Measurements from ENCODE around the gene GNAO1.
A peak's percentile ranks its signal among the peaks of the same experiment; 100 is the strongest.

The GNAO1 gene

DNA sequence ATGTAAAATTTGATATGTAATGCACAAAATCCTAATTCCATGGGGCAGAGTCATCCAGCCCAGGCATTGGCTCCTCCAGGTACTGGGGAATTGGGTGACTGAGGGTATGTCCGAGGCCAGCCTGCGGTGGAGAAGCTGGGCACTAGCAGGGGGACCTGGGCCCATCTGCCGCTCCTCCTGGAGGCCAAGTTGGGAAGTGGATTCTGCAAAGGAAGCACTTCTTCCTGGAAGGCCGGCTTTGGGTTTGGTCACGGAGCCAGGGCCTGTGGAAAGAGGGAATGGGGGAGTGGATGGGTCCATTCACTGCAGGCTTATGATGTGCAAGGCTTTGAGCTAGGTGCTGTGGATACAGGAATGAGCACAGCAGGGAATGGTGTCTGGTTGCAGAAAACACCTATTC, 85.8 kb downstream of the GNAO1 start:
- TF ChIP-seq, protein P1, sequence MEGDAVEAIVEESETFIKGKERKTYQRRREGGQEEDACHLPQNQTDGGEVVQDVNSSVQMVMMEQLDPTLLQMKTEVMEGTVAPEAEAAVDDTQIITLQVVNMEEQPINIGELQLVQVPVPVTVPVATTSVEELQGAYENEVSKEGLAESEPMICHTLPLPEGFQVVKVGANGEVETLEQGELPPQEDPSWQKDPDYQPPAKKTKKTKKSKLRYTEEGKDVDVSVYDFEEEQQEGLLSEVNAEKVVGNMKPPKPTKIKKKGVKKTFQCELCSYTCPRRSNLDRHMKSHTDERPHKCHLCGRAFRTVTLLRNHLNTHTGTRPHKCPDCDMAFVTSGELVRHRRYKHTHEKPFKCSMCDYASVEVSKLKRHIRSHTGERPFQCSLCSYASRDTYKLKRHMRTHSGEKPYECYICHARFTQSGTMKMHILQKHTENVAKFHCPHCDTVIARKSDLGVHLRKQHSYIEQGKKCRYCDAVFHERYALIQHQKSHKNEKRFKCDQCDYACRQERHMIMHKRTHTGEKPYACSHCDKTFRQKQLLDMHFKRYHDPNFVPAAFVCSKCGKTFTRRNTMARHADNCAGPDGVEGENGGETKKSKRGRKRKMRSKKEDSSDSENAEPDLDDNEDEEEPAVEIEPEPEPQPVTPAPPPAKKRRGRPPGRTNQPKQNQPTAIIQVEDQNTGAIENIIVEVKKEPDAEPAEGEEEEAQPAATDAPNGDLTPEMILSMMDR (IDR thresholded peaks at IDR 0.05): no peak
- Histone ChIP-seq H3K36me3 (no peaks in the 10 kb centered on the region), H3K9me3 (no peaks in the 10 kb centered on the region), H3K4me1 (peaks cover 0 to 1% (median 0%) of the 10 kb centered on the region in 4 donors), H3K4me3 (no peak overlapping the region), H3K27me3 (no peaks in the 10 kb centered on the region), H3K27ac (no peak overlapping the region)
- peak in 1 of 2 donors; percentile 53 for DNase-seq
- intact Hi-C loops (cut with DNase I; ENCODE audit: low total_unique reads): no loop called here

DNA sequence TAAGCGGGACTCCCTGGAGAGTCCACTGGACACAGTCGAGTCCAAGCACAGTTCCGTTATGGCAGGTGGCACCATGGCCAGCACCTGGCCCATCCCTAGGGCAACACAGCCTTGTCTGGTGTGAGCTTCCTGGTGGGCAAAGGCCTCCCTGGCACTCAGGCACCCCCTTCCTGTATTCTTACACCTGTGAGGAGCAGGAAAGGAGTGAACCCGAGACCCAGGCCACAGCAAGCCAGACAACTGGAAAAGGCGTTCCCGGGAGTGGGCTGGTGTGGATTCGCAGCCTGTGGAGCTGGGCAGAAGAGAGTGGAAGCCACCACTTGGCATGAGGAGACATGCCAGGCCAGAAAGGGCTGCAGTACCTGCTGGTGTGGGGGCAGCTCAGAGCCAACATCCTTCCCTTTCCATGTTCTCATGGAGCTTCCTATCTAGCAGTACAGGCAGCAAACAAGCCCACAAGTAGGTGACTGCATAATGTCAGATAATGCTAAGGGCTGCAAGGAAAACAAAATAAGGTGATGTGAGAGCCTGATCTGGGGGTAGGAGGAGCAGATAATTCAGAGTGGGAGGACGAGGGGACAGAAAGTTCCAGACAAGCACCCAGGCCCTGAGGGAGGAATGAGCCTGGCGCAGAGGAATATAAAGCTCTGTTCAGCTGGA, 87.0 kb downstream of the GNAO1 start:
- DNase-seq: peak in 1 of 2 donors; percentile 34
- Histone ChIP-seq H3K4me1 (no peaks in the 10 kb centered on the region), H3K36me3 (no peaks in the 10 kb centered on the region), H3K9me3 (no peaks in the 10 kb centered on the region), H3K4me3 (no peak overlapping the region), H3K27ac (no peak overlapping the region), H3K27me3 (no peaks in the 10 kb centered on the region)
- intact Hi-C loops (cut with DNase I; ENCODE audit: low total_unique reads): no loop called here
- TF ChIP-seq, protein P1 (IDR thresholded peaks at IDR 0.05): no peak

DNA sequence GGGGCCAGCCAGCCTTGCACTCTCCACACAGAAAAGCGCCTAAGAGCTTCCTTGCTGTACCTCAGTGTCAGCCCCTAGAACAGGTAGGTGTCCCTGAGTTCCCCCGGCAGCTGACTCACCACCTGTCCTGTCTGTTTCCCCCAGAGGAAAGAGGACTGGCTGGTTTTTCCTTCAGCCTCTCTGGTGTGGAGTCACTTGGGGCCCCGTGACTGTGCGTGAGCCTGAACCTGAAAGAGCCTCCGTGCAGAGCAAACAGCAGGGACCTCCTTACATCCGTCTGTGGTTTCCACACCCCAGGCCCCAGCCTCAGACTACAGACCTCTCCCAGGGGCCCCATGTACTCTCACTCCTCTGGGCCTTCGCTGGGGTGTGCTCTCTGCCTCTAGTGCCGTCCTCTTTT, 87.8 kb downstream of the GNAO1 start:
- DNase-seq: peak in 1 of 2 donors; percentile 42
- Histone ChIP-seq H3K27me3 (no peaks in the 10 kb centered on the region), H3K4me3 (no peak overlapping the region), H3K9me3 (no peaks in the 10 kb centered on the region), H3K27ac (no peak overlapping the region), H3K36me3 (no peaks in the 10 kb centered on the region), H3K4me1 (no peaks in the 10 kb centered on the region)
- intact Hi-C loops (cut with DNase I; ENCODE audit: low total_unique reads): no loop called here
- TF ChIP-seq, protein P1 (IDR thresholded peaks at IDR 0.05): no peak

DNA sequence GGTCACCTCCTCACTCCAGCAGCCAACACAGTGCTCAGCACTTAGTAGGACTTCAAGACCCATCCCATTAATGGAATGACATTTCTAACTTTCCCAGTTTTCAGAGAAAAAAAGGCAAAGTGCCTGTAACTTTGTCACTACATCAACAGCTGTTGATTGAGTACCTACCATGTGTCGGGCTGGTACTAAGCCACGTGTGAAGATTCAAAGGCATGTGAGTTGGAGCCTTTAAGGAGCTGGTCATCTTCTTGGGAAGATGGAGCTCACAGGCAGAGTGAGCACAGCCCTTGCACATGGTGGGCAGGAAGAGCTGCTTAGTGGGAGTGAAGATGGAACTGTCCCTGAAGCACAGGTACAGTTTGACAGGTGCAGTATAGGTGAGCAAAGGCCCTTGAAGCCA, 88.6 kb downstream of the GNAO1 start:
- H3K9me3 ChIP-seq: no peaks in the 10 kb centered on the region
- no peaks in the 10 kb centered on the region for H3K27me3 ChIP-seq
- no peak overlapping the region for H3K4me3 ChIP-seq
- H3K27ac ChIP-seq: no peak overlapping the region
- DNase-seq: no peak
- intact Hi-C loops (cut with DNase I; ENCODE audit: low total_unique reads): no loop called here
- no peaks in the 10 kb centered on the region for H3K36me3 ChIP-seq
- H3K4me1 ChIP-seq: no peaks in the 10 kb centered on the region
- TF ChIP-seq, protein P1 (IDR thresholded peaks at IDR 0.05): no peak

DNA sequence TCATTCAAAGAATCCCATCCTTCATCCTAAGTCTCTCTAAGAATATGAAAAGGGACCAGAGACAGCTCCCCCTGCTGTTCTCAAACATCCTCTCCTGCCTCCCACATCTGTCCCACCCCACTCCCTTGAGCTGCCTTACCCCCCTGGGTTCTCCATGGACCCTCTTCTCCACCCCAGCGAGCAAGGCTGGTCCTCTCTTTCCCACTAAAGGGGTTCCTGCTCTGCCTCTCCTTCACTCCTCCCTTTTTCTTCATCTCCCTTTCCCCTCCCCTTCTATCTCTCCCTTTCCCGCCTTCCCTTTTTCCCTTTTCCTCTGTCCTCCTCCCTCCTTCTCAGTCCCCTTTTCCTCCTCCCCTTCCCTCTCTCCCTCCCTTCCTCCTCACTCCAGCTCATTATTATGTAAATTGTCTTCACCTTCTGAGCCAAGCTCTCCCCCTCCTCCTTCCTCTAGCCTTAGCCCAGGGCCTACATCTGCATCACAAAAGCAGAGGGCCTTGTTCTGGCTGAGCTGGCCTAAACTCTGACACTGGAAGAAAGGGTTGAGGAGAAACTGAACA, 90.0 kb downstream of the GNAO1 start:
- H3K9me3 ChIP-seq: no peaks in the 10 kb centered on the region
- H3K4me3 ChIP-seq: no peak overlapping the region
- intact Hi-C loops (cut with DNase I; ENCODE audit: low total_unique reads): no loop called here
- no peak overlapping the region for H3K27ac ChIP-seq
- TF ChIP-seq, protein P1 (IDR thresholded peaks at IDR 0.05): peak in 1 of 2 experiments; percentile 10
- H3K27me3 ChIP-seq: no peaks in the 10 kb centered on the region
- no peaks in the 10 kb centered on the region for H3K36me3 ChIP-seq
- no peak for DNase-seq
- no peaks in the 10 kb centered on the region for H3K4me1 ChIP-seq
